Measurements from ENCODE around the gene TPD52L1.

The TPD52L1 gene

DNA sequence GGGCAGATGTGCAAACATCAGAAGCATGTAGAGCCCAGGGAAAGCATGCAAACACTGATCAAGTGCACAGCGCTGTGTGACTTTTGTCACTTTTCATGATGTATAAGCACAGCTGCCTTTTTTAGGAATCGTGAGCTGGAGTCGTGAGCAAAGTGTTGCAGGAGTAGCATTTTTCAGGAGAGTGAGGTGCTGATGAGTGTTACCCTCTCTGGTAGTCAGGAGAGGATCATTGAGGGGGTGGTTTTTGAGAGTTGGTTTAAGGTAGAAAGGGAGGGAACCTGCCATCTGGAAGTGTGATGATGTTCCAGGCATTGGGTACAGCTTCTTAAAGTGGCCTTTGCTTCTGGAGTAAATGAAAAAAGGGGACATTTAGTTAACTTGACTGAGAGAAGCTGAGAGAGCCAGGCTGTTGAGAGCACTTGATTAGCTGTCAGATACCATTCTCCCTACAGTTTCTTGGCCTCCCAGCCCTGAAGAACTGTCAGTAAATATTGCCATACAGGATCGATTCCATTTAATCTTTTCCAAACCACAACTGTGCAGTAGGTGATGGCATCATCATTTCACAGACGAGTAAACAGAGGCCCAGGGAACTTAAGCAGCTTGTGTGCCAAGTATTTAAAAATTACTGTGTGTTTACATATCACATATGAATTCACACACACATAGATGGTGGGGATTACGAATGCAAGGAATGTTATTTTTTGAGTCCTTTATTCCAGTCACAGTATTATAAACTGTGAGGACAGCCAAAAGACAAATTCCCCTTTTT is 28.9 kb downstream of the TPD52L1 start:
- no peaks in the 10 kb centered on the region for H3K27me3 ChIP-seq (ENCODE audit: control insufficient read depth, insufficient read depth, low read length)
- H3K4me1 ChIP-seq (ENCODE audit: control insufficient read depth, low read depth, low read length), result no peaks in the 10 kb centered on the region
- no peaks in the 10 kb centered on the region for H3K9me3 ChIP-seq (ENCODE audit: control insufficient read depth, low read depth, low read length)
- H3K27ac ChIP-seq (ENCODE audit: low read length), result no peak overlapping the region
- H3K36me3 ChIP-seq (ENCODE audit: control insufficient read depth, low read depth, low read length), result no peaks in the 10 kb centered on the region
- no peak overlapping the region for H3K9ac ChIP-seq (ENCODE audit: low read length)
- no peak overlapping the region for H3K4me3 ChIP-seq (ENCODE audit: low read length)

DNA sequence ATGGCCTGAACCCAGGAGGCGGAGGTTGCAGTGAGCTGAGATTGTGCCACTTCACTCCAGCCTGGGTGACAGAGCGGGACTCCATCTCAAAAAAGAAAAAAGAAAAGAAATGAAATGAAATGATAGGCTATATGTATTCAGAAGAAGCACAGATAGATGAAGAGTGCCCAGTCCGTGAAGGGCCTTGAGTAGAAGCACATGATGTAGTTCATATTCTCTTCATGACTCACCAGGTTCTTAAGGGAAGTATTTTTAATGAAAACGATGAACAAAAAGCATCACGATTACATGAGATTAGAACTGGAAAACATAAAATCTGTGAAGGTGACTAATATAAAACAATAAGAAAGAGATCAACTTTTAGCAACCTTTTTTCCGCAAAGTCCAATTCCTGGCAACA is 29.8 kb downstream of the TPD52L1 start:
- Histone ChIP-seq H3K4me1 (ENCODE audit: control insufficient read depth, low read depth, low read length) (no peaks in the 10 kb centered on the region), H3K9me3 (ENCODE audit: control insufficient read depth, low read depth, low read length) (no peaks in the 10 kb centered on the region), H3K36me3 (ENCODE audit: control insufficient read depth, low read depth, low read length) (no peaks in the 10 kb centered on the region), H3K9ac (ENCODE audit: low read length) (no peak overlapping the region), H3K4me3 (ENCODE audit: low read length) (no peak overlapping the region), H3K27ac (ENCODE audit: low read length) (no peak overlapping the region), H3K27me3 (ENCODE audit: control insufficient read depth, insufficient read depth, low read length) (no peaks in the 10 kb centered on the region)

DNA sequence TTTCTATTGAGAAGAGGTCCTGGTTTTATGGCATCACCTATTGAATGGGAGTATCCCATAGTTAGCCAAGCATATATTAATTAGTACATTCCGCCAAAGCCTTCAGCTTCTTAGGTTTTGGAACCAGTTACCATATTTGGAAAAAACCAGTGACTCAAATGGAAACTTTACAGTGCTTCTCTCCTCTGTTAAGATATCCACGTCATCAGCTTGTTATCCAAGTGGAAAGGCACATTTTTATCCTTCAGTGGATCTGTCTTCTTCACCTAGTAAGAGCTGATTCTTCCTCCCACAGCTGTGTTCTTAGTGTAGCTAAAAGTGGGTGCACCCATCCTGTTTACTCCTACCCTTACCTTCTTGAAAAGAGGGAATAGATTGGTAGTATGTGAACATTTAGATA is 34.5 kb downstream of the TPD52L1 start:
- Histone ChIP-seq H3K4me3 (ENCODE audit: low read length) (no peak overlapping the region), H3K27ac (ENCODE audit: low read length) (no peak overlapping the region), H3K9ac (ENCODE audit: low read length) (no peak overlapping the region), H3K36me3 (ENCODE audit: control insufficient read depth, low read depth, low read length) (no peaks in the 10 kb centered on the region), H3K9me3 (ENCODE audit: control insufficient read depth, low read depth, low read length) (no peaks in the 10 kb centered on the region), H3K4me1 (ENCODE audit: control insufficient read depth, low read depth, low read length) (peaks cover 12% of the 10 kb centered on the region), H3K27me3 (ENCODE audit: control insufficient read depth, insufficient read depth, low read length) (no peaks in the 10 kb centered on the region)

DNA sequence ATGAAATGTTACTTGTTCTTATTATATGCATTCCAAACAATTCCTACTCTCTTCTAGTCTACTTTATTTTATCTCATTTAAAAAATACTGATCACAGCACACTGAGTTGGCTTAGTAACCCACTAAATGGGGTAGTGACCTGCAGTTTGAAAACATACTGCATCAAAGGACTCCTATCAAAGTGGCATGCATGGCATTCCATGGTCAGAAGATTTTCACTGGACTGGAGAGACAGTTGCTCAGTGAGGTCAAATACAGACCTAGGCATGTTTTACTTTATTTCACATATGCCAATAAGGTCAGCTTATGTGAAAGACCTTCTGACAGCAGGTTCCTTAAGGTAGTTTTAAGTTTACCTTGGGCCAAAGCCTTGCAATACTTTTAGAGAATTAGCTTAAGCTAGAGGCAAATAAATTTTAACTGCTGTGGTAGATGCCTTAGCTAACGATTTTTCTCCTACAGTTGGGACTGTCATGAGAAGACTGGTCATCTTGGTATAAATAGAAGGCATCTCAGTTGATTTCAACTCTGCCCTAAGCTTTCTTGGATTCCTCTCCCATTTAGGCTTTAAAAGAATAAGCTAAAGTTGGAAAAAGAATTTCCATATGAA is 35.1 kb downstream of the TPD52L1 start:
- H3K4me3 ChIP-seq (ENCODE audit: low read length), result no peak overlapping the region
- H3K27ac ChIP-seq (ENCODE audit: low read length), result no peak overlapping the region
- H3K9me3 ChIP-seq (ENCODE audit: control insufficient read depth, low read depth, low read length), result no peaks in the 10 kb centered on the region
- no peak overlapping the region for H3K9ac ChIP-seq (ENCODE audit: low read length)
- H3K27me3 ChIP-seq (ENCODE audit: control insufficient read depth, insufficient read depth, low read length), result no peaks in the 10 kb centered on the region
- H3K36me3 ChIP-seq (ENCODE audit: control insufficient read depth, low read depth, low read length), result no peaks in the 10 kb centered on the region
- peaks cover 12% of the 10 kb centered on the region for H3K4me1 ChIP-seq (ENCODE audit: control insufficient read depth, low read depth, low read length)

DNA sequence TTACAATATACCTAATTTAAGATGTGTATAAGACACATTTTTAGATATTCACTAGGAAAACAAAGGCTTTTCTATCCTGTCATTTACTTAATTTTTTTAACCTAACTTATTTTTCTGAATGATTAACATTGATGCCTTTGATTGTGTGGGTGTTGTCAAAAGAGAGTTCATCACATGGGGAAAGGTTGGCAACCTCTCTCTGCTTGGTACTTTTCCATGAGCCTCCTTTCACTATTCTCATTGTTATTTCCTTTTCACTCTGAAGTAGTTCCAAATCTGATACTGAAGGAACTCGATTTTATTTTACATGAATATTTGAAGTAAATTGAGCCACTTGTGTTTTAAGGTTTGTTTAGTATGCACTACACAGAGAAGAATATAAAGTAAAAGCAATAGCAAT is 35.9 kb downstream of the TPD52L1 start:
- no peaks in the 10 kb centered on the region for H3K9me3 ChIP-seq (ENCODE audit: control insufficient read depth, low read depth, low read length)
- no peak overlapping the region for H3K27ac ChIP-seq (ENCODE audit: low read length)
- H3K27me3 ChIP-seq (ENCODE audit: control insufficient read depth, insufficient read depth, low read length), result no peaks in the 10 kb centered on the region
- H3K36me3 ChIP-seq (ENCODE audit: control insufficient read depth, low read depth, low read length), result no peaks in the 10 kb centered on the region
- peaks cover 12% of the 10 kb centered on the region for H3K4me1 ChIP-seq (ENCODE audit: control insufficient read depth, low read depth, low read length)
- H3K4me3 ChIP-seq (ENCODE audit: low read length), result no peak overlapping the region
- no peak overlapping the region for H3K9ac ChIP-seq (ENCODE audit: low read length)

DNA sequence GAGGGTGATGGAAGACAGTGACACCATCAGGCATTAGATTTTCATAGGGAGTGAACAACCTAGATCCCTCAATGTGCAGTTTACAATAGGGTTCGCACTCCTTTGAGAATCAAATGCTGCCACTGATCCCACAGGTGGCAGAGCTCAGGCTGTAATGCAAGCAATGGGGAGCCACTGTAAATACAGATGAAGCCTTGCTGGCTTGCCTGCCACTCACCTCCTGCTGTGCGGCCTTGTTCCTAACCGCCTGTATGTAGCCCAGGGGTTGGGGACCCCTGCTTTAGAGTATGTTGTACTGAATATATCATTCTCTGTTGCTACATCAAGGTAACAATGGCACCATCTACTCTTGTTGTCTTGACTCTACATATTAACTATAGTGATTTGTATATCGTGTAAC is 37.1 kb downstream of the TPD52L1 start:
- no peak overlapping the region for H3K27ac ChIP-seq (ENCODE audit: low read length)
- peaks cover 12% of the 10 kb centered on the region for H3K4me1 ChIP-seq (ENCODE audit: control insufficient read depth, low read depth, low read length)
- H3K27me3 ChIP-seq (ENCODE audit: control insufficient read depth, insufficient read depth, low read length), result no peaks in the 10 kb centered on the region
- H3K9ac ChIP-seq (ENCODE audit: low read length), result no peak overlapping the region
- H3K9me3 ChIP-seq (ENCODE audit: control insufficient read depth, low read depth, low read length), result no peaks in the 10 kb centered on the region
- no peaks in the 10 kb centered on the region for H3K36me3 ChIP-seq (ENCODE audit: control insufficient read depth, low read depth, low read length)
- no peak overlapping the region for H3K4me3 ChIP-seq (ENCODE audit: low read length)

DNA sequence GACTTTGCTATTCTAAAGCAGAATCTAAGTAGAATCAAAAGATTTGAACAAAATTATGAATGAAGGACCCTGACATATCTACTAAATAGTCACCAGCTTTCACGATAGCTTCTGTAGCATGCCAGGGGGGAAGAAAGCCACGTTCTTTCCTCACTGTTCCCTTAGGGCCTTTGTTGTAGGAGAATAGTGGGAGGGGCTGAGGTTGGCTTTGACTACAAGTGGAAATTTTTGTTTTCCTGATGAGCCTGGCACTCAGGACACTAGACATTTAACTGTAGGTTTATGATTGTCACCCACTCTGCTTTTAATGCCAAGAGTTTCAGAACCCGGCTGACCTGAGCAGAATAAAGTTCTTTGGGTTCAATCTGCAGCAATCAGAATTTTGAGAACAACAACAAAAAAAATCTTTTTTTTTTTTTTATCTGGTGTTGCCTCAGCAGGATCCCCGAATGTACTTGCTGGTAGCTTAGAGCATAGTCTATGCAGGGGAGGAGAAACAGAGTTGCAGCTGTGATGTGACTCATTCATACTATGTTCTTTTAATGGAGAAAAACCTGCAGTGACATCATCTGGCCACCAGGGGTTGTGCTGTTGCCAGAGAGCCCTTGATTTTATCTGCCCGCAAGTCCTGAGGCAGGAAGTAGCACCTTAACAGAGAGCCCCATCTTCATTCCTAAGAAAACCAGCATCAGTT is 38.5 kb downstream of the TPD52L1 start:
- H3K36me3 ChIP-seq (ENCODE audit: control insufficient read depth, low read depth, low read length), result no peaks in the 10 kb centered on the region
- no peak overlapping the region for H3K4me3 ChIP-seq (ENCODE audit: low read length)
- H3K9ac ChIP-seq (ENCODE audit: low read length), result no peak overlapping the region
- H3K9me3 ChIP-seq (ENCODE audit: control insufficient read depth, low read depth, low read length), result no peaks in the 10 kb centered on the region
- H3K27me3 ChIP-seq (ENCODE audit: control insufficient read depth, insufficient read depth, low read length), result no peaks in the 10 kb centered on the region
- H3K4me1 ChIP-seq (ENCODE audit: control insufficient read depth, low read depth, low read length), result peaks cover 12% of the 10 kb centered on the region
- no peak overlapping the region for H3K27ac ChIP-seq (ENCODE audit: low read length)

DNA sequence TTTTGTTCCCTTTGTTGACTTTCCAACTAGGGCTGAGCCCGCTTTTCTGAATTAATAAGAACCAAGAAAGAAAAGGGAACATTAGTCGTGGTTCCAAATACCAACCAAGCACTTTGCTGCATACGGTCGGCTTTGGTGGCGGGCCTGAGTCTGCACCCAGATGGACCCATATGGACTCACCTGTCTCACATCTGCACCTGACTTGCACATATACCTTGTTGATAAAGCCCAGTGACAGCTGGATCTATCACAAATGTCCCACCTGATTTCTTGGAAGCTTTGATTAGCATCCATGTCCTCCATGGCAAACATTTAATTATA is 39.0 kb downstream of the TPD52L1 start:
- no peak overlapping the region for H3K9ac ChIP-seq (ENCODE audit: low read length)
- no peak overlapping the region for H3K4me3 ChIP-seq (ENCODE audit: low read length)
- H3K4me1 ChIP-seq (ENCODE audit: control insufficient read depth, low read depth, low read length), result peaks cover 12% of the 10 kb centered on the region
- no peak overlapping the region for H3K27ac ChIP-seq (ENCODE audit: low read length)
- H3K36me3 ChIP-seq (ENCODE audit: control insufficient read depth, low read depth, low read length), result no peaks in the 10 kb centered on the region
- no peaks in the 10 kb centered on the region for H3K27me3 ChIP-seq (ENCODE audit: control insufficient read depth, insufficient read depth, low read length)
- H3K9me3 ChIP-seq (ENCODE audit: control insufficient read depth, low read depth, low read length), result no peaks in the 10 kb centered on the region

DNA sequence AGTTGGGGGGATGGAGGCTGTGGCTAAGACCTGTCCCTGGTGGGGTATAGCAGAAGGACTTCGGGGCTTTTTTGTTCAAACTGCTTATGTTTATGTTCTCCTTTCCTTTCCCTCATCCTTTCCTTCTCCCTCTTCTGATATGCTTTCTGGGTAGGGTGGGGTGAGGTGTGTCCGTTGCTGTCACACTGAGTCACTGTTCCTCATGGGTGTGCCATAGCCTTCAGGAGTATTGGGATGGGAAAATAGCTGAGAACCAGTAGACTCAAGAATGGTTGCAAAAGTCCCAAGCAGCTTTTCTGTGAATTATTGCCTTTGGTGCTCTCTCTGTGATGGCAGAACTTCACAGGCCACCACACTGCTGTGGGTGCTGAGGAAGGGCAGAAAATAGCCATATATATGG is 39.6 kb downstream of the TPD52L1 start:
- Histone ChIP-seq H3K9ac (ENCODE audit: low read length) (no peak overlapping the region), H3K4me3 (ENCODE audit: low read length) (no peak overlapping the region), H3K27ac (ENCODE audit: low read length) (no peak overlapping the region), H3K4me1 (ENCODE audit: control insufficient read depth, low read depth, low read length) (peaks cover 12% of the 10 kb centered on the region), H3K27me3 (ENCODE audit: control insufficient read depth, insufficient read depth, low read length) (no peaks in the 10 kb centered on the region), H3K36me3 (ENCODE audit: control insufficient read depth, low read depth, low read length) (no peaks in the 10 kb centered on the region), H3K9me3 (ENCODE audit: control insufficient read depth, low read depth, low read length) (no peaks in the 10 kb centered on the region)

DNA sequence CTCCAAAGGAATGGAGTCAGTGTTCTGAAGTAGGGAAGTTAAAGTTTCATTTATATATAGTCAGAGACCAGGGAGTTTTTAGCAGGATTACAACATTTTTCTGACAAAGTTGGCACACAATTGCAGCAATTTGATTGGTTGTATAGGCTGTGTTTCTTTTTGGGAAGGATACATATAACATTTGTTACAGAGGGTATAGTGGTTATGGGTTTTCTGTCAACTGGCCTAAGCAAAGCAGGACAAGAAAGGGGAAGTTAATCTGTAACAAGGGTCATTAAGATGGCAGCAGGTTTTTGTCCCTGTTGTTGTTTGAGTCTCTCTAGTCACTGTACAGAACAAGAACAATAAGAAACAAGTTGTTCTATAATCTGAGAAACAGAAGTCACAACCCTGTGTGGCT is 41.4 kb downstream of the TPD52L1 start:
- Histone ChIP-seq H3K9ac (ENCODE audit: low read length) (no peak overlapping the region), H3K4me3 (ENCODE audit: low read length) (no peak overlapping the region), H3K36me3 (ENCODE audit: control insufficient read depth, low read depth, low read length) (no peaks in the 10 kb centered on the region), H3K9me3 (ENCODE audit: control insufficient read depth, low read depth, low read length) (no peaks in the 10 kb centered on the region), H3K27me3 (ENCODE audit: control insufficient read depth, insufficient read depth, low read length) (no peaks in the 10 kb centered on the region), H3K27ac (ENCODE audit: low read length) (no peak overlapping the region), H3K4me1 (ENCODE audit: control insufficient read depth, low read depth, low read length) (peaks cover 12% of the 10 kb centered on the region)

DNA sequence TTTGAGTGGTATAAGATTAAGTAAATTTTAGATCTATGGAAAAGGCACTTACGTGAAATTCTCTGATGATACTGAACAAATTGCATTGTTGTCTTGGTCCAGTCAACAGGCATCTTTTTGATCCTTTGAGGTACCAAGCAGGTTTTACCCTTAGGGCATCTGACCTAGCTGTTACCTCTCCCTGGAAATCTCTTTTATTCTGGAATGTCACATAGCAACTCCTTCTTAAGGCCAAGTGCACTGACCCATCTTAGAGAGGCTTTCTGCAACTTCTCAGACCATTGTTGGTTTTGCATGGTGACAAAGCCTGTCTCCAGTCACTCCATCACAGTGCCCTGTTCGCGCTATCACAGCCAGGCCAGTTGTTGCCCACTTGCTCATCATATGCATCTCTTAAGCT is 42.0 kb downstream of the TPD52L1 start:
- Histone ChIP-seq H3K4me3 (ENCODE audit: low read length) (no peak overlapping the region), H3K9me3 (ENCODE audit: control insufficient read depth, low read depth, low read length) (no peaks in the 10 kb centered on the region), H3K36me3 (ENCODE audit: control insufficient read depth, low read depth, low read length) (no peaks in the 10 kb centered on the region), H3K4me1 (ENCODE audit: control insufficient read depth, low read depth, low read length) (peaks cover 12% of the 10 kb centered on the region), H3K27ac (ENCODE audit: low read length) (no peak overlapping the region), H3K27me3 (ENCODE audit: control insufficient read depth, insufficient read depth, low read length) (no peaks in the 10 kb centered on the region), H3K9ac (ENCODE audit: low read length) (no peak overlapping the region)

DNA sequence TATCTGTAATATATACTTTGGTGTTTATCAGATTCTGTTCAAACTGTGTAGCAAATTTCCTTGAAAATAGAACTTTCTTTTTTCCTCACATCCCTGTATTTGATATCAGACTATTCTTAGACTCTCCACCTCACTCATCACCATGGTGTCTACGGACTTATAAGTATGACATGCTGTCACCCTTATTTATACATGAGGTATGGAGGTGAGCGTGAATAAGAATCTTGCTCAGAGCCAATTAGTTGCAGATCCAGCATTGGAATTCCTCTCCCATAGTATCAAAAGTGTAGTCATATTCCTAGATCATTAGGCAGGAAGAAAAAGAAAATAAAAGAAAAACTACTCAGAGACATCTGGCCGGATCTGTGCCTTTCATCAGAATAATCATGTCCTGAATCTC is 43.0 kb downstream of the TPD52L1 start:
- no peak overlapping the region for H3K27ac ChIP-seq (ENCODE audit: low read length)

More for the DNA sequence above, 43.0 kb downstream of the TPD52L1 start:
- Histone ChIP-seq H3K27me3 (ENCODE audit: control insufficient read depth, insufficient read depth, low read length) (no peaks in the 10 kb centered on the region), H3K4me1 (ENCODE audit: control insufficient read depth, low read depth, low read length) (peaks cover 5% of the 10 kb centered on the region), H3K9me3 (ENCODE audit: control insufficient read depth, low read depth, low read length) (no peaks in the 10 kb centered on the region), H3K36me3 (ENCODE audit: control insufficient read depth, low read depth, low read length) (no peaks in the 10 kb centered on the region), H3K9ac (ENCODE audit: low read length) (no peak overlapping the region), H3K4me3 (ENCODE audit: low read length) (no peak overlapping the region)

Measured in iPS-18a (cell line).